ENCODE results near the gene RFX1. TPM values are rescaled to one million over a fixed set of nuclear protein-coding genes. Genes with fewer than 3 reads are reported as not detected.

RFX1 gene
- total RNA-seq, 4 donors from 2014 or later, result 6.8 to 13.2 (median 10.1) TPM

GRCh38 chr19:13990085-13990484 lies 16.0 kb downstream of the RFX1 start:
- peaks cover 25% of the 10 kb centered on the region for H3K4me1 ChIP-seq
- H3K36me3 ChIP-seq, result peaks cover 10% of the 10 kb centered on the region
- no peak overlapping the region for H3K4me3 ChIP-seq
- TF ChIP-seq CTCF (IDR thresholded peaks at IDR 0.05) (no peak), EP300 (IDR thresholded peaks at IDR 0.05) (no peak), POLR2AphosphoS5 (IDR thresholded peaks at IDR 0.05) (no peak)
- DNase-seq (ENCODE audit: low spot score in 2 of 2), result no peak
- no peaks in the 10 kb centered on the region for H3K27me3 ChIP-seq
- H3K9me3 ChIP-seq, result no peaks in the 10 kb centered on the region
- whole genome bisulfite sequencing, result 94% methylated on average over 8 of the region's 8 CpGs
- H3K27ac ChIP-seq, result no peak overlapping the region

DNA sequence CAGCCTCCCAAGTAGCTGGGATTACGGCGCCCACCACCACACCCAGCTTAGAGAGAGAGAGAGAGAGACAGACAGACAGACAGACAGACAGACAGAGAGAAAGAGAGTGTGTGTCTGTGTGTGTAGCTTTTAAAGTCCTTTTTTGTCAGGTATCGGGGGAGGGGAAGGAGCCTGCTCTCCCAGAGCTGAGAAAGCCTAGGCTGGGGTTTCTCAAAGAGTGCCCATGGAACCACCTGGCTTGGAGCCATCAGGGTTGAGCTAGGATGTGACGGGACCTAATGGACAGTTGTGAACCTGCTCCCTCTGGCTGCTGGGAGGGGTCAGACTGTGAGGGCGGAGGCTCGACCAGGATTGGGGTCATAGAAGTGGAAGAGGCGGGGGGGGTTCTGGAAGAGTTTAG lies 16.6 kb downstream of the RFX1 start:
- no peaks in the 10 kb centered on the region for H3K9me3 ChIP-seq
- H3K27ac ChIP-seq, result no peak overlapping the region
- no peak for DNase-seq (ENCODE audit: low spot score in 2 of 2)
- no peaks in the 10 kb centered on the region for H3K27me3 ChIP-seq
- 85% methylated on average over 7 of the region's 7 CpGs for WGBS
- peaks cover 24% of the 10 kb centered on the region for H3K4me1 ChIP-seq
- no peak overlapping the region for H3K4me3 ChIP-seq
- H3K36me3 ChIP-seq, result peaks cover 10% of the 10 kb centered on the region
- TF ChIP-seq EP300 (IDR thresholded peaks at IDR 0.05), result no peak
- TF ChIP-seq POLR2A (IDR thresholded peaks at IDR 0.05), result no peak
- no peak for TF ChIP-seq POLR2AphosphoS5 (IDR thresholded peaks at IDR 0.05)
- no peak for TF ChIP-seq CTCF (IDR thresholded peaks at IDR 0.05)

DNA sequence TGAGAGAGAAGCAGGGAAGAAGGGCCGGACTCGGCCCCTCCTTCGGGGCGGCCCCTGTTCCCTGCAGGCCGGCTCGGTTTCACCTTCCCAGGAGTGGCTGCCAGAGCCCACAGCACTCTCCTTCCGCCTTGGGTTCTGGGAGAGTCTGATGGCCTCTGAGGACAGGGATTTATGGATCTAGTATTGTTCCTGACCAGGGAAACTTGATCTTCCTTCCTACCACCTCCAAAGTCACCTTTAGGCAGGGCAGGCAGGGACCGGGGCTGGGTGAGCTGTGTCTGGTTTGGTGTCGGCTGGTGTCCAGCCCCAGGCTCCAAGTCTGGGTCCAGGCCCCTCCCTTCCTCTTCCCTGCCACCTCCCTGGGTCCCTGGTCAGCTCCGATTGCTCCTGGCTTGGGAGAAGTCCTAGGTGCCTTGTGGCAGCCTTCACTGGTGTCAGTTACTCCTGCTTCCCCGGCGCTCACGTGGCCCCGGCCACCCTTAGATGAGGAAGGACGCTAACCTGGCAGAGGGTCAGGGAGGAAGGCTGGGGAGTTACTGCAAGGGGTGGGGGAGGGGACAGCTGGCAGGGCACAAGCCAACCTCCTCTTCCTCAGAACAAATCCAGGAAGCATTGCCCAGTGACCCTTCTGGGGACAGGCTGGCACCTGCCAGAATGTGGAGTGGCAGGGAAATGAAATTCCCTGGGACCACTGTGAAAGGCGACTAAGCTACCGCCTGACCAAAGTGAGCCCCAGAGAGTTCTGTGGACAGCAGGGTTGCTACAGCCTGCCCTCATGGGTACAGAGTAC lies 18.8 kb downstream of the RFX1 start:
- H3K36me3 ChIP-seq, result peaks cover 5% of the 10 kb centered on the region
- H3K4me1 ChIP-seq, result peaks cover 24% of the 10 kb centered on the region
- no peaks in the 10 kb centered on the region for H3K27me3 ChIP-seq
- DNase-seq (ENCODE audit: low spot score in 2 of 2), result no peak
- peak overlapping the region; percentile 72 for H3K27ac ChIP-seq
- 71% methylated on average over 17 of the region's 17 CpGs for whole genome bisulfite sequencing
- no peak overlapping the region for H3K4me3 ChIP-seq
- TF ChIP-seq POLR2AphosphoS5 (IDR thresholded peaks at IDR 0.05), result no peak
- TF ChIP-seq EP300 (IDR thresholded peaks at IDR 0.05), result no peak
- no peak for TF ChIP-seq POLR2A (IDR thresholded peaks at IDR 0.05)
- TF ChIP-seq CTCF (IDR thresholded peaks at IDR 0.05), result no peak
- no peaks in the 10 kb centered on the region for H3K9me3 ChIP-seq

GRCh38 chr19:13986348-13986904 lies 19.7 kb downstream of the RFX1 start:
- H3K36me3 ChIP-seq, result peaks cover 4% of the 10 kb centered on the region
- H3K4me1 ChIP-seq, result peaks cover 24% of the 10 kb centered on the region
- DNase-seq (ENCODE audit: low spot score in 2 of 2), result peak; percentile 91 to 92
- TF ChIP-seq POLR2A (IDR thresholded peaks at IDR 0.05) (peak in 1 of 2 donors; percentile 36), EP300 (IDR thresholded peaks at IDR 0.05) (no peak)
- no peaks in the 10 kb centered on the region for H3K27me3 ChIP-seq
- no peaks in the 10 kb centered on the region for H3K9me3 ChIP-seq
- H3K27ac ChIP-seq, result peak overlapping the region; percentile 72
- no peak overlapping the region for H3K4me3 ChIP-seq
- WGBS, result 80% methylated on average over 2 of the region's 19 CpGs

GRCh38 chr19:13985771-13986347 lies 20.3 kb downstream of the RFX1 start:
- H3K9me3 ChIP-seq, result no peaks in the 10 kb centered on the region
- peaks cover 24% of the 10 kb centered on the region for H3K4me1 ChIP-seq
- TF ChIP-seq CTCF (IDR thresholded peaks at IDR 0.05) (no peak), POLR2A (IDR thresholded peaks at IDR 0.05) (no peak), EP300 (IDR thresholded peaks at IDR 0.05) (no peak), POLR2AphosphoS5 (IDR thresholded peaks at IDR 0.05) (no peak)
- peaks cover 4% of the 10 kb centered on the region for H3K36me3 ChIP-seq
- no peak overlapping the region for H3K4me3 ChIP-seq
- 70% methylated on average over 3 of the region's 10 CpGs for WGBS
- peak overlapping the region; percentile 72 for H3K27ac ChIP-seq
- no peak for DNase-seq (ENCODE audit: low spot score in 2 of 2)
- H3K27me3 ChIP-seq, result no peaks in the 10 kb centered on the region

Measured in suprapubic skin (tissue), 4 donors.